Measurements from ENCODE around the gene HSD17B12. TPM values are rescaled to one million over a fixed set of nuclear protein-coding genes. Genes with fewer than 3 reads are reported as not detected.

HSD17B12 gene
- polyA plus RNA-seq, 2 of the 4 experiments (the other 2 are of a cell fraction): 102 to 103 TPM

- WGBS (ENCODE audit: missing lambda C conversion rate): 93% methylated on average over 3 of the region's 3 CpGs
- H3K4me3 ChIP-seq: no peak overlapping the region
- ATAC-seq (no peak), FAIRE-seq (no peak), DNase-seq (ENCODE audit: low read depth in 1 of 2, low spot score in 1 of 2) (no peak)
- H3K4me1 ChIP-seq: peaks cover 8% of the 10 kb centered on the region
- H3K27ac ChIP-seq: no peak overlapping the region
- POLR2A ChIA-PET: no interaction called here
- CTCF ChIA-PET: no interaction called here
- H3K9me3 ChIP-seq: no peaks in the 10 kb centered on the region
- no peak overlapping the region for H3K4me2 ChIP-seq
- TF ChIP-seq FOSL2 (IDR thresholded peaks at IDR 0.05): no peak
- TF ChIP-seq FOSL2 (CRISPR knock-in tag; IDR thresholded peaks at IDR 0.05): no peak
- TF ChIP-seq TP53 (CRISPR knock-in tag; IDR thresholded peaks at IDR 0.05): no peak
- TF ChIP-seq SREBF2 (IDR thresholded peaks at IDR 0.05): no peak
- no peak for TF ChIP-seq MYC (IDR thresholded peaks at IDR 0.05; ENCODE audit: borderline replicate concordance, low read length)
- no peak for TF ChIP-seq JUNB (IDR thresholded peaks at IDR 0.05)
- TF ChIP-seq PHF8 (IDR thresholded peaks at IDR 0.05; ENCODE audit: borderline replicate concordance, low read depth): no peak
- TF ChIP-seq HEYL (CRISPR knock-in tag; IDR thresholded peaks at IDR 0.05): no peak
- no peak for TF ChIP-seq HOXA7 (CRISPR knock-in tag; IDR thresholded peaks at IDR 0.05)
- no peak for TF ChIP-seq FOXS1 (CRISPR knock-in tag; IDR thresholded peaks at IDR 0.05)
- TF ChIP-seq NPAS2 (CRISPR knock-in tag; IDR thresholded peaks at IDR 0.05; ENCODE audit: borderline replicate concordance): no peak
- TF ChIP-seq EHF (CRISPR knock-in tag; IDR thresholded peaks at IDR 0.05): no peak
- no peak for TF ChIP-seq KDM5A (IDR thresholded peaks at IDR 0.05)
- no peak for TF ChIP-seq POLR2A (IDR thresholded peaks at IDR 0.05; ENCODE audit: low read length)
- TF ChIP-seq CBX2 (IDR thresholded peaks at IDR 0.05; ENCODE audit: borderline replicate concordance, low read depth): no peak
- TF ChIP-seq FOSB (CRISPR knock-in tag; IDR thresholded peaks at IDR 0.05): no peak
Measured at GRCh38 chr11:43687120-43687791, 6.7 kb downstream of the HSD17B12 start.

GRCh38 chr11:43688394-43688793 lies 7.9 kb downstream of the HSD17B12 start:
- CTCF ChIA-PET: no interaction called here
- no peak overlapping the region for H3K4me2 ChIP-seq
- POLR2A ChIA-PET: no interaction called here
- peaks cover 4% of the 10 kb centered on the region; the same call in 1 of the 3 replicates for H3K4me1 ChIP-seq
- WGBS (ENCODE audit: missing lambda C conversion rate): 70% methylated on average over 4 of the region's 4 CpGs
- FAIRE-seq (no peak), ATAC-seq (no peak), DNase-seq (ENCODE audit: low read depth in 1 of 2, low spot score in 1 of 2) (no peak)
- no peak overlapping the region for H3K4me3 ChIP-seq
- TF ChIP-seq JUNB (IDR thresholded peaks at IDR 0.05): no peak
- TF ChIP-seq KDM1A (IDR thresholded peaks at IDR 0.05; ENCODE audit: low read depth): no peak
- TF ChIP-seq HEYL (CRISPR knock-in tag; IDR thresholded peaks at IDR 0.05): no peak
- TF ChIP-seq HOXA7 (CRISPR knock-in tag; IDR thresholded peaks at IDR 0.05): no peak
- TF ChIP-seq MYC (IDR thresholded peaks at IDR 0.05; ENCODE audit: borderline replicate concordance, low read length): no peak
- no peaks in the 10 kb centered on the region for H3K9me3 ChIP-seq
- no peak overlapping the region for H3K27ac ChIP-seq

- ChIA-PET CTCF (no interaction called here), POLR2A (no interaction called here)
- Histone ChIP-seq H3K4me2 (no peak overlapping the region), H3K4me1 (peaks cover 4% of the 10 kb centered on the region; the same call in 1 of the 3 replicates), H3K9me3 (no peaks in the 10 kb centered on the region), H3K4me3 (no peak overlapping the region), H3K27ac (no peak overlapping the region)
- ATAC-seq (no peak), DNase-seq (ENCODE audit: low read depth in 1 of 2, low spot score in 1 of 2) (no peak), FAIRE-seq (no peak)
- 86% methylated on average over 2 of the region's 2 CpGs for WGBS (ENCODE audit: missing lambda C conversion rate)
- TF ChIP-seq POLR2AphosphoS2 (conservative IDR thresholded peaks at IDR 0.05; ENCODE audit: low read length): no peak
- TF ChIP-seq ESRRA (IDR thresholded peaks at IDR 0.05; ENCODE audit: borderline replicate concordance, low read length): no peak
- TF ChIP-seq CHD2 (IDR thresholded peaks at IDR 0.05; ENCODE audit: low read length, partially characterized antibody): no peak
- no peak for TF ChIP-seq BCL3 (IDR thresholded peaks at IDR 0.05)
- no peak for TF ChIP-seq HOXB13 (CRISPR knock-in tag; IDR thresholded peaks at IDR 0.05; ENCODE audit: low read depth)
- TF ChIP-seq PBX3 (IDR thresholded peaks at IDR 0.05): no peak
- no peak for TF ChIP-seq ZFP36 (IDR thresholded peaks at IDR 0.05; ENCODE audit: borderline replicate concordance, partially characterized antibody)
- no peak for TF ChIP-seq NR3C1 (IDR thresholded peaks at IDR 0.05)
- no peak for TF ChIP-seq CHD4 (IDR thresholded peaks at IDR 0.05; ENCODE audit: borderline replicate concordance)
- no peak for TF ChIP-seq ZNF302 (CRISPR knock-in tag; IDR thresholded peaks at IDR 0.05)
- TF ChIP-seq RNF2 (IDR thresholded peaks at IDR 0.05; ENCODE audit: borderline replicate concordance, low read depth): no peak
- TF ChIP-seq TFCP2L1 (CRISPR knock-in tag; IDR thresholded peaks at IDR 0.05): no peak
- TF ChIP-seq FOXS1 (CRISPR knock-in tag; IDR thresholded peaks at IDR 0.05): no peak
- TF ChIP-seq HES2 (IDR thresholded peaks at IDR 0.05): no peak
- no peak for TF ChIP-seq FOSL2 (IDR thresholded peaks at IDR 0.05)
- no peak for TF ChIP-seq FOSL2 (CRISPR knock-in tag; IDR thresholded peaks at IDR 0.05)
Measured at GRCh38 chr11:43689167-43689566, 8.6 kb downstream of the HSD17B12 start.

All from A549 (cell line).